Ectodermal cell (in vitro differentiated cells): ENCODE data around the gene DNAJC8.

Experiments used
- H3K27ac ChIP-seq: 2 replicates; pipeline ENCODE4 v1.7.0; 2013; ENCODE audit warnings: mild to moderate bottlenecking, low read depth, low read length; ENCODE audit not compliant: insufficient read depth, poor library complexity, severe bottlenecking
- H3K27me3 ChIP-seq: 2 replicates; pipeline ENCODE4 v1.7.0; 2013; ENCODE audit warnings: mild to moderate bottlenecking, low read length; ENCODE audit not compliant: insufficient read depth, control insufficient read depth, poor library complexity, severe bottlenecking
- H3K36me3 ChIP-seq: one replicate; pipeline ENCODE4 v1.7.0; 2013; ENCODE audit warnings: low read length; ENCODE audit not compliant: control insufficient read depth, insufficient read depth
- H3K4me1 ChIP-seq: one replicate; pipeline ENCODE4 v1.7.0; 2013; ENCODE audit warnings: low read length; ENCODE audit not compliant: control insufficient read depth, insufficient read depth
- H3K4me3 ChIP-seq: 2 replicates; pipeline ENCODE4 v1.7.0; 2013; ENCODE audit warnings: low read depth, low read length, control low read depth; ENCODE audit not compliant: insufficient read depth
- H3K9me3 ChIP-seq: 2 replicates; pipeline ENCODE4 v1.7.0; 2013; ENCODE audit warnings: mild to moderate bottlenecking, low read length, moderate library complexity; ENCODE audit not compliant: control insufficient read depth
- WGBS, 2 experiments: methylation state at CpG; one replicate each; pipeline ENCODE4 v1.1.7; 2013; ENCODE audit warnings: missing lambda C conversion rate in 2 of 2; 5-methylcytosine and 5-hydroxymethylcytosine counted together

The DNAJC8 gene

DNA sequence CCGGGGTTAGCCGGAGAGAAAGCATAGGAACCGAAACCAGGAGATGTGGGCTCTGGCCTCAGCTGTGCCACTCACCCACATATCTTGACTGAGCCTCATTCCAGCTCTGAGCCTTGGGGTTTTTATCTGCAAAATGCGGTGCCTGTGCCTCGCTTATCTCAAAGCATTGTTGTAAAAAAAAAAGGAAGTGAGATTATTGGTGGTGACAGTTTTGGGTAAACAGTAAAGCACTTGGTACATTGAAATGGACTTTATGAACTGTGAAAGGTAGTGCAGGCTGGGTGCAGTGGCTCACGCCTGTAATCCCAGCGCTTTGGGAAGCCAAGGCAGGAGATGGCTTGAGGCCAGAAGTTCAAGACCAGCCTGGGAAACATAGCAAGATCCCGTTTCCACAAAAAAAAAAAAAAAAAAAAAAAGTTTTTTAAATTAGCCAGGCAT lies 60.1 kb downstream of the DNAJC8 start:
- WGBS, 2 experiments, result 92 to 96% methylated on average over 8 of the region's 8 CpGs
- Histone ChIP-seq H3K27me3 (no peaks in the 10 kb centered on the region), H3K27ac (no peak overlapping the region), H3K36me3 (no peaks in the 10 kb centered on the region), H3K4me1 (no peaks in the 10 kb centered on the region), H3K4me3 (no peak overlapping the region), H3K9me3 (no peaks in the 10 kb centered on the region)

DNA sequence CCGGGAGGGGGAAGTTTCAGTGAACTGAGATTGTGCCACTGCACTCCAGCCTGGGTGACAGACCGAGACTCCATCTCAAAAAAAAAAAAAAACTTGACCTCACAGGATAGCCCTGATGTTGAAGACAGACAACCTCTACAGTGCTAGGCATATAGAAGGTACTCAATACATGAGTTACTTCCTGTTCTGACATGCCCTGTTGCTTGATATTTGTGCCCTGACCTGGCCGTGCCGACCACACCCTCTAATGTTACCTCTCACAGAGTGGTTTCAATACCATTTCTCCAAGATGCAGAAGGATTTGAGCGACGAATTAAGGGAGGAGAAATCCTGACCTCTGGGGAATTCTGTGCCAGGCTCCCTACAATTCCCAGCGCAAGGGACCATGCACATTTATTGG lies 61.6 kb downstream of the DNAJC8 start:
- Histone ChIP-seq H3K4me3 (no peak overlapping the region), H3K9me3 (no peaks in the 10 kb centered on the region), H3K27ac (no peak overlapping the region), H3K27me3 (no peaks in the 10 kb centered on the region), H3K36me3 (no peaks in the 10 kb centered on the region), H3K4me1 (no peaks in the 10 kb centered on the region)
- WGBS, 2 experiments, result 94 to 97% methylated on average over 7 of the region's 7 CpGs

DNA sequence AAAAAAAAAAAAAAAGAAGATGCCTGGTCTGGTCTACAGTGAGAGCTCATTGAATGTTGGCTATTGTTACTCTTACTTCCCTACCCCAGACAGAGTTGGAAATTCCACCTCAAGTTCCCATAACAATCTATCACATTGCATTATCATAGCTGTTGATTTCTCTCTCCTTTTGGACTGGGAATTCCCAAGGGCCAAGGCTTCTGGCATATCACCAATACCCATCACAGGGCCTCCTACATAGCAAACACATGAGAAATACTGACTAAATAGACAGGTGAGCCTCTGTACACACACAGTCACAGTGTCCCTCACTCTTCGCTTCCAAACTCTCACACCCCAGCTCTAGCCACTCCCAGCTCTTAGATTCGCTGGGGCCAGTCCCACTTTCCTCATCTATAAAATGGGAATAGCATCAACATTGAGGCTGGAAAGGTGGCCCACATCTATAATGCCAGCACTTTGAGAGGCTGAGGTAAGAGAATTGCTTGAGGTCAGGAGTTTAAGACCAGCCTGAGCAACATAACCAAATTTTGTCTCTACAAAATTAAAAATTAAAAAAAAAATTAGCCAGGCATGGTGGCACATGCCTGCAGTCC lies 62.7 kb downstream of the DNAJC8 start:
- H3K4me1 ChIP-seq, result no peaks in the 10 kb centered on the region
- WGBS, 2 experiments, result 96% methylated on average over 2 of the region's 2 CpGs
- H3K4me3 ChIP-seq, result no peak overlapping the region
- no peaks in the 10 kb centered on the region for H3K27me3 ChIP-seq
- H3K36me3 ChIP-seq, result no peaks in the 10 kb centered on the region
- H3K27ac ChIP-seq, result no peak overlapping the region
- H3K9me3 ChIP-seq, result no peaks in the 10 kb centered on the region

DNA sequence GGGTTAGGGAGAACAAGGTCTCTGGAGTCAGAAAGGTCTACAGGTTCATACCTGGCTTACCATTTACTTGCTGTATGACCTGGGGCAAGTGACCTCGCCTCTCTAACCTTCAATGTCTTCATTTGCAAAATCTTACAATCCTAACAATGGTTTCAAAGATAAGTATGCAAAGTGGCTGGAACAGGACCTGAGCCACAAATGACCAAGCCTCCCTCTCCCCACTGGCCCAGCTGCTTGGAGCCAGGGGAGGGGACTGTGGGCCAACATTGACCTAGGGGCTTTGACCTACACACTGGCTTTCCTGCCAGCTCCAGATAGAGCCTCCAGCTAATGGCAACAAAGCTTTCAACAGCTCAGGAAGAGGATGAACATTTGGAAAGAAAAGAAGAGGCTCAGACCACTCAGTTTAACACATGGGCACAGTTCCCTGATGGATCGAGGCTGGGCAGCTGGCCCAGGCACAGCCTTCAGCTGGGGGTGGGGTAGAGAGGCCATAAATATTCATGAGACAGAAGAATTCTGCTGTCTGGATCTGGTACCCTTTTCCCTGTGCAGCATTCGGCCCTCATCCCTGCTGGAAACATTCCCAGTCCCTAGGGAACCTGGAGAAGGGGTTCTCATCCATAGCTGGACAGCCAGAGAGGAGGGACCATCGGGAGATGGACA lies 69.2 kb downstream of the DNAJC8 start:
- Histone ChIP-seq H3K4me1 (no peaks in the 10 kb centered on the region), H3K4me3 (no peak overlapping the region), H3K27ac (no peak overlapping the region), H3K9me3 (no peaks in the 10 kb centered on the region), H3K27me3 (no peaks in the 10 kb centered on the region), H3K36me3 (no peaks in the 10 kb centered on the region)
- 90 to 91% methylated on average over 4 of the region's 4 CpGs for WGBS, 2 experiments

DNA sequence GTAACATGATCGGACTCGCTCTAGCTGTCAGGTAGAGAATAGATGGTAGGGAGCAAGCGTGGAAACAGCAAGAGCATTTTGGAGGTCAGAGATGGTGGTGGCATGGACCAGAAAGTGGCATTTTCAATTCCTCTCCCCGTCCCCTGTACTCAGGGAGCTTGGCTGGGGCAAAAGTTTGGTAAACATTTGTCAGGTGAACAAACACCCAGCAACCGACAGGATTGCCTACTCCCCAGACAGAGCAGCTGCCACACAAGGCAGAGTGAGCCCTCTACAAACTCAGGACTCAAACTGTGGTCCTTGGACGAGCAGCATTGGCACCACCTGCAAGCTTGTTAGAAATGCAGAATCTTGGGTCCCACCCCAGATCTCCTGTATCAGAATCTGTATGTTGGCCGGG lies 70.7 kb downstream of the DNAJC8 start:
- Histone ChIP-seq H3K9me3 (no peaks in the 10 kb centered on the region), H3K27ac (no peak overlapping the region), H3K27me3 (no peaks in the 10 kb centered on the region), H3K36me3 (no peaks in the 10 kb centered on the region), H3K4me3 (no peak overlapping the region), H3K4me1 (no peaks in the 10 kb centered on the region)
- WGBS, 2 experiments, result 89 to 91% methylated on average over 7 of the region's 7 CpGs

DNA sequence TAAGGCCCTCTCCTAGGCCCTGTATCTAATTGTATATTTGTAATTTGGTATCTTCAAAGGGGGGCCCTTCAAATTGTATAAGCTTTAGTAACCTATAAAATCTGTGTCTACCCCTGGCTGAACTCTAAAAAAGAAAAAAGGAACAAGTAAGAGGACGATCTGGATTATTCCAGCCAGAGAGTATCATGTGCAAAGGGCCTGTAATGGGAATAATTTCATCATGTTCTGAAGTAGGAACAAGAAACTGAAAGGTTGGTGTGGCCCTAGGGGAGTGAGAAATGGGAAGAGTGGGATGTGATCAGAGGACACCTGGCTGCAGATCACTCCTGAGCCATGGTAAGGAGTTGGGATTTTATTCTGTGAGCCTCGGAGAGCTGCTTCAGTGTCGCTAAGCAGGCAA lies 71.1 kb downstream of the DNAJC8 start:
- no peaks in the 10 kb centered on the region for H3K36me3 ChIP-seq
- no peaks in the 10 kb centered on the region for H3K4me1 ChIP-seq
- no peaks in the 10 kb centered on the region for H3K9me3 ChIP-seq
- 90 to 93% methylated on average over 3 of the region's 3 CpGs for WGBS, 2 experiments
- H3K27ac ChIP-seq, result no peak overlapping the region
- no peak overlapping the region for H3K4me3 ChIP-seq
- no peaks in the 10 kb centered on the region for H3K27me3 ChIP-seq

DNA sequence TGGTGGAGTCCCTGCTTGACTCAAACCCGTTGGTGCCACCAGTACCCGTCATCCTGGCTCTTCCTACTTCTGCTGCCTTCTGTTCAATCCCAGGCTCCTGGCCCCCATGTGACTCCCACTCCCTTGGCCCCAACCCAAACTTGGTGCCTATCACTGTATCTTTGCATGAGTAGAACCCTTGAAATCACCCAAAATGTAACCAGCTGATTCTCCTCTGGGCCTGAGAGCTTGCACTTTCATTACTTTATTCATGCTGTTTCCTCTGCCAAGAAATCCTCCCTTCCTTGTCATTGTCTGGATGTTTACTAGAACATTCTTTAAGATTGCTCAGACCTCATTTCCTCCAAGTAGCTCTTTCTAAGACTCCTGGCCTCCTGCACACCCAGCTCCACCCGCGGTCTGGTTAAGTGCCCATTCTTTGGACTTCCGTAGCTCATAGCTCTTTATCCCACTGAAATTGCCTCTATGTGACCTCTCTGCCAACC lies 72.0 kb downstream of the DNAJC8 start:
- H3K4me1 ChIP-seq, result no peaks in the 10 kb centered on the region
- H3K9me3 ChIP-seq, result no peaks in the 10 kb centered on the region
- WGBS, 2 experiments, result 93 to 97% methylated on average over 5 of the region's 5 CpGs
- H3K36me3 ChIP-seq, result no peaks in the 10 kb centered on the region
- no peaks in the 10 kb centered on the region for H3K27me3 ChIP-seq
- H3K27ac ChIP-seq, result no peak overlapping the region
- no peak overlapping the region for H3K4me3 ChIP-seq

DNA sequence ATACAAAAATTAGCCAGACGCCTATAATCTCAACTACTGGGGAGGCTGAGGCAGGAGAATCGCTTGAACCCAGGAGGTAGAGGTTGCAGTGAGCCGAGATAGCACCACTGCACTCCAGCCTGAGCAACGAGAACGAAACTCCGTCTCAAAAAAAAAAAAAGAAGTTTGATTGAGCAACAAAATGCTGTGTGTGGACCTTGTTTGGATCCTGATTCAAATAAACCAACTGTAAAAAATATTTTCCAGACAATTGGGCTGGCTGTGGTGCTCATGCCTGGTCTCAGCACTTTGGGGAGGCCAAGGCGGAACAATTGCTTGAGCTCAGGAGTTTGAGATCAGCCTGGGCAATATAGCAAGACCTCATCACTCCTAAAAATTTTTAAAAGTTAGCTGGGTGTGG lies 73.1 kb downstream of the DNAJC8 start:
- Histone ChIP-seq H3K4me3 (no peak overlapping the region), H3K27me3 (no peaks in the 10 kb centered on the region), H3K9me3 (no peaks in the 10 kb centered on the region), H3K36me3 (no peaks in the 10 kb centered on the region), H3K4me1 (no peaks in the 10 kb centered on the region), H3K27ac (no peak overlapping the region)
- 90 to 92% methylated on average over 7 of the region's 7 CpGs for WGBS, 2 experiments

DNA sequence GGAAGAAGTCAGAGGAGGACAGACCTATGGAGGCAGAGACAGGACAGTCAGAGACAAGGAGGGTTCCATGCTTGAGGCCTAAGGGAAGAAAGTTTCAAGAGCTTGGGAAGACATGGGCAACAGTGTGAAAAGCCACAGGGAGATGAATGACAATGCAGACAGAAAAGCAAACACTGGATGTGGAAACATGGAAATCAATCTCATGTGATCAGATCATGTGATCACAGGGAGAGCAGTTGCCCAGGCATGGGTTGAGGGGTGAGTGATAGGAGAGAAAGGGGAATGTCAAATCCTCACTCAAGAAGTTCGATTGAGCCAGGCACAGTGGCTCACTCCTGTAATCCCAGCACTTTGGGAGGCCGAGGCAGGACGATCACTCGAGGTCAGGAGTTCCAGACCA lies 73.6 kb downstream of the DNAJC8 start:
- H3K36me3 ChIP-seq, result no peaks in the 10 kb centered on the region
- H3K27ac ChIP-seq, result no peak overlapping the region
- no peaks in the 10 kb centered on the region for H3K4me1 ChIP-seq
- H3K27me3 ChIP-seq, result no peaks in the 10 kb centered on the region
- H3K9me3 ChIP-seq, result no peaks in the 10 kb centered on the region
- H3K4me3 ChIP-seq, result no peak overlapping the region
- 89 to 91% methylated on average over 4 of the region's 4 CpGs for WGBS, 2 experiments

DNA sequence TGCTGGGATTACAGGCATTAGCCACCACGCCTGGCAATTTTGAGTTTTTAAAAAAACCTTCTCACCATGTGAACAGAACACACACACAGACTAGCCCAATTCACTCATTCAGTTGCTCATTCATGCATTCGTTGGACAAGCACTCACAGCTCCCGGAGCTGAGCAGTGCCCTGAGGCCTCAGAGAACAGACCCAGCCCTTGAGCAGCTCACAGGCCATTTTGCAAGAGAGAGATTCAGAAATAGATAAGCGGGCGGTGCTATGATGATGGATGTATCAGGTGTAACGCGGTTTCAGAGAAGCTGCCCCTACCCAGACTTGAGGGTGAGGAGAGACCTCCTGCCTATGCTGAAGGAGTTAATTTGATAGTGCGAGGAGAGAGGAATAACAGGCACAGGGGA lies 74.9 kb downstream of the DNAJC8 start:
- 93% methylated on average over 8 of the region's 8 CpGs for WGBS, 2 experiments
- Histone ChIP-seq H3K4me3 (no peak overlapping the region), H3K27ac (no peak overlapping the region), H3K9me3 (no peaks in the 10 kb centered on the region), H3K4me1 (no peaks in the 10 kb centered on the region), H3K36me3 (no peaks in the 10 kb centered on the region), H3K27me3 (no peaks in the 10 kb centered on the region)
